PFSK-1 (cell line): ENCODE results near the gene SEZ6L.

Experiments used
- FOXP2 ChIP-seq: optimal IDR thresholded peaks from 2 replicates; pipeline ENCODE3; 2011; ENCODE audit warnings: borderline replicate concordance, control low read depth, inconsistent platforms; ENCODE audit not compliant: insufficient read depth; ENCODE audit errors: extremely low read length, extremely low read depth
- POLR2AphosphoS5 ChIP-seq: IDR thresholded peaks from 2 replicates; pipeline ENCODE4 v1.6.1; 2012; ENCODE audit warnings: low read depth, mild to moderate bottlenecking, control low read depth, low read length, moderate library complexity
- SIN3A ChIP-seq: IDR thresholded peaks from 2 replicates; pipeline ENCODE4 v1.6.1; 2012; ENCODE audit warnings: mild to moderate bottlenecking, low read length, moderate library complexity, borderline replicate concordance; ENCODE audit not compliant: insufficient read depth
- TAF1 ChIP-seq: IDR thresholded peaks from 2 replicates; pipeline ENCODE4 v1.6.1; 2012; ENCODE audit warnings: low read length, control low read depth, borderline replicate concordance; ENCODE audit not compliant: insufficient read depth
- TF ChIP-seq, protein P1 (sequence below), 2 experiments: IDR thresholded peaks; 2 replicates each; pipeline versions ENCODE4 v1.6.1 to v1.8.0; 2011 to 2012; ENCODE audit warnings: low read depth in 2 of 2, low read length in 2 of 2, control low read depth in 1 of 2, inconsistent platforms in 1 of 2, mild to moderate bottlenecking in 1 of 2, moderate library complexity in 1 of 2; ENCODE audit not compliant: insufficient read depth in 1 of 2

The SEZ6L gene

DNA sequence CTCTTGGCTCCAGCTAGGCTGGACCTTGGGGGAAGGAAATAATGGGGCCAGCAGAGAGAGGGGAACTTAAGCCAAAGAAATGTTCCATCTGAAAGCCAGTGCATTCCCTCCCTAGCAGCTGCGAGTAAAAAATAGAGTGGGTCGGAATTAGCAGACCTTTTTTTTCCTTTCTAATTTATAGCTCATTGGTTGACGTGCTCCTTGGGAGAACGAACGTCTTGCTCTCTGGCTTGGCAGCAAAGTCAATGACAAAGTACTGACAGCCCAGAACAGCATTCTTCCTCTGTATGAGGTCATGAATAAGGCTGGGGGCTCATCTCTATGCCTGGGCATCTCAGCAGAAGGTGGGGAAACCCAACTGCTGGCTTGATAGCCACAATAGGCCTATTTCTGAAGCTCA lies 65.0 kb downstream of the SEZ6L start:
- TF ChIP-seq, protein P1, sequence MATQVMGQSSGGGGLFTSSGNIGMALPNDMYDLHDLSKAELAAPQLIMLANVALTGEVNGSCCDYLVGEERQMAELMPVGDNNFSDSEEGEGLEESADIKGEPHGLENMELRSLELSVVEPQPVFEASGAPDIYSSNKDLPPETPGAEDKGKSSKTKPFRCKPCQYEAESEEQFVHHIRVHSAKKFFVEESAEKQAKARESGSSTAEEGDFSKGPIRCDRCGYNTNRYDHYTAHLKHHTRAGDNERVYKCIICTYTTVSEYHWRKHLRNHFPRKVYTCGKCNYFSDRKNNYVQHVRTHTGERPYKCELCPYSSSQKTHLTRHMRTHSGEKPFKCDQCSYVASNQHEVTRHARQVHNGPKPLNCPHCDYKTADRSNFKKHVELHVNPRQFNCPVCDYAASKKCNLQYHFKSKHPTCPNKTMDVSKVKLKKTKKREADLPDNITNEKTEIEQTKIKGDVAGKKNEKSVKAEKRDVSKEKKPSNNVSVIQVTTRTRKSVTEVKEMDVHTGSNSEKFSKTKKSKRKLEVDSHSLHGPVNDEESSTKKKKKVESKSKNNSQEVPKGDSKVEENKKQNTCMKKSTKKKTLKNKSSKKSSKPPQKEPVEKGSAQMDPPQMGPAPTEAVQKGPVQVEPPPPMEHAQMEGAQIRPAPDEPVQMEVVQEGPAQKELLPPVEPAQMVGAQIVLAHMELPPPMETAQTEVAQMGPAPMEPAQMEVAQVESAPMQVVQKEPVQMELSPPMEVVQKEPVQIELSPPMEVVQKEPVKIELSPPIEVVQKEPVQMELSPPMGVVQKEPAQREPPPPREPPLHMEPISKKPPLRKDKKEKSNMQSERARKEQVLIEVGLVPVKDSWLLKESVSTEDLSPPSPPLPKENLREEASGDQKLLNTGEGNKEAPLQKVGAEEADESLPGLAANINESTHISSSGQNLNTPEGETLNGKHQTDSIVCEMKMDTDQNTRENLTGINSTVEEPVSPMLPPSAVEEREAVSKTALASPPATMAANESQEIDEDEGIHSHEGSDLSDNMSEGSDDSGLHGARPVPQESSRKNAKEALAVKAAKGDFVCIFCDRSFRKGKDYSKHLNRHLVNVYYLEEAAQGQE (IDR thresholded peaks at IDR 0.05; ENCODE audit: insufficient read depth in 1 of 2, low read depth in 2 of 2, low read length in 2 of 2): no peak
- TF ChIP-seq FOXP2 (no peak), TAF1 (no peak), SIN3A (no peak), POLR2AphosphoS5 (no peak)

DNA sequence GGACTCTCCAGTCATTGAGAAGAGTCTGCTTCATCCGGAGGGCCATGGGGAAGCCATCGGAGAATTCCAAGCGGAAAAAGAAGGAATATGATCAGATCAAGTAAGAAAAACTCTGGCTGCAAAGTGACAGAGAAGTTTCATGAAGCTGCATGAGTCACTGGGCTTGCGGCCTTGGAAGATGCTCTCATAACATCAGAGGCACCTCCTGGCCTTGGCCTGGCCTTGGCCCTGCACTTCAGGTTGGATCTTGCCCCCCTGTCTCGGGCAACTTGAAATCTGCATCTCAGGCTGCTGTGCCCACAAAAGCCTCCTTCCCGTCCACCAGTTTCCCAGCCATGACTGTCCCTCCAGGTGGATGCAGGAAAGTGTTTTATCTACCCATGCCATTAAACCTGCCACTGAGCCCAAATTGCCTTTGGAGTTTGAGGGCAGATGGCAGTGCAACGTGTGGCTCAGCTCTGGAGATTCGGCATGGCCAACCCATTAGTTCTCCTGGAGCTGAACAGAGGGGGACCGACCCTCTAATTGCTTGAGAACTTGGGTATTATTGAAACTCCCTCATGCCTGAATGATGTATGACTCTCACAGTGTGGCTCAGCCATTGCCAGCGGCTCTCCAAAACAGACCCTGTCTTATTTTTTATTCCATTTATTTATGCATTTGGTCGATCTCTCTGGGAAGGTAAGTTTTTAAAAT lies 66.7 kb downstream of the SEZ6L start:
- no peak for TF ChIP-seq TAF1
- TF ChIP-seq SIN3A: no peak
- TF ChIP-seq FOXP2: no peak
- TF ChIP-seq, protein P1 (IDR thresholded peaks at IDR 0.05; ENCODE audit: insufficient read depth in 1 of 2, low read depth in 2 of 2, low read length in 2 of 2): no peak
- no peak for TF ChIP-seq POLR2AphosphoS5

GRCh38 chr22:26236991-26237390 lies 67.7 kb downstream of the SEZ6L start:
- TF ChIP-seq TAF1 (no peak), FOXP2 (no peak), POLR2AphosphoS5 (no peak)
- TF ChIP-seq, protein P1 (IDR thresholded peaks at IDR 0.05; ENCODE audit: insufficient read depth in 1 of 2, low read depth in 2 of 2, low read length in 2 of 2): no peak

DNA sequence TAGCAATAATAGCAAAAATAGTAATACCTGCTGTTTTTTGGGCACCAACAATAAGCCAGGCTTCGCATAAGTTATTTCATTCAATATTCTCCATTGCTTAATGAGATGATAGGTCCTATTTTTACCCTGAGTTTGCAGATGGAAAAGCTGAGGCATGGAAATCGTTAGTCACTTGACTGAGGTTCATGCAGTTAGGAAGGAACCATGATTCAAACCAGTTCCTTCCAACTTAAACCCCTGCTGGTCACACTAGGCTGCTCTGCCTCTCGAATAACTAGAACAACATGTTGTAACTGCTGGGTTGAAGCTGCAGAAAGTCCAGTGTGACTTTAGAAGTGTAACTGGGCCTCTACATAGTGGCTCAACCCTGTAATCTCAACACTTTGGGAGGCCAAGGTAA lies 69.3 kb downstream of the SEZ6L start:
- TF ChIP-seq, protein P1 (IDR thresholded peaks at IDR 0.05; ENCODE audit: insufficient read depth in 1 of 2, low read depth in 2 of 2, low read length in 2 of 2): no peak
- TF ChIP-seq TAF1 (no peak), POLR2AphosphoS5 (no peak), SIN3A (no peak), FOXP2 (no peak)

DNA sequence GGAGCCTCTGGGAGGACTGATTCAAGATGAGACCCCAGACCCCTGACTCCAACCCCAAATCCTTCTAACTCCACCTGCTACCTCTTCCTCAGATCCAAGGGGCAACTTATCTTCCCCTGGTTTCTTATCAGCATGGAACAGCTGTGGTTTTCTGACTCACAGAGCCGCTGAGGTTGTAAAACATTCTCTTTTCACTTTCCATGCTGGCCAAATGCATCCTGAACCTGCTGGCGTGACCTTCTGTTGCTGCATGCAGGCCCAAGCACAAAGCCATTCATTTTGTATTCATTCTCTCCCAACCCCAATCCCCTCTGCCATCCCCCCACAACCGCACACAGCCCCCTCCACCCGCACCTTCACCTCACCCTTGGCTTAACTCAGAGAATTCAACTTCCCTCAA lies 70.3 kb downstream of the SEZ6L start:
- TF ChIP-seq FOXP2 (no peak), TAF1 (no peak), POLR2AphosphoS5 (no peak)
- TF ChIP-seq, protein P1 (IDR thresholded peaks at IDR 0.05; ENCODE audit: insufficient read depth in 1 of 2, low read depth in 2 of 2, low read length in 2 of 2): no peak
